Epithelial cell of esophagus (primary cell): Measurements from ENCODE around the gene SRGAP2B.
"Not testable (repeated sequence)": the region's sequence is repeated elsewhere in the genome, so short reads cannot be mapped to it uniquely, and the experiment has no call there.

Experiments used
- DNase-seq: peaks from one replicate; pipeline ENCODE4 v3.0.0; 2010; ENCODE audit warnings: low read depth
- H3K4me3 ChIP-seq: 2 replicates; pipeline ENCODE4 v1.5.1; 2011; ENCODE audit warnings: mild to moderate bottlenecking, low read length, control low read depth

SRGAP2B gene

DNA sequence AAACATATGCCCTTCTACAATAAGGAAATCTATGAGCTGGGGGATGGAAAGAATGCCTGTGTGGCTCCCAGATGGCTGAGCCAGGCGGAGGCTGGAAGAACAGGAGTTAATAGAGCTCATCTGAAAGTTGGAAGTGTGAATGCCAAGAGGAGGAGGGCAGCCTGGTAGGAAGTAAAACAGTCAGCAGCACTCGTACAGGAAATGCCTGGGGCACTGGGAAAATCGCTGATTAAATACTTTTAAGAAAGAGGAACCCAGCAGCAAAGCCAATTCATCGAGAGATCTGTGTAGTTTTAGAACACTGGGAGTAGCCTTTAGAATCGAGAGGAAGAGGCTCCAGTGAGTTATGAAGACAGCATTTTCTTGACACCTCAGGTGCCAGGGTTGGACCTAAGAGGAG, 171.5 kb downstream of the SRGAP2B start:
- not testable (repeated sequence) for DNase-seq

GRCh38 chr1:144922785-144923184, 172.3 kb downstream of the SRGAP2B start:
- not testable (repeated sequence) for H3K4me3 ChIP-seq, DNase-seq

More for the DNA sequence above, 171.5 kb downstream of the SRGAP2B start:
- not testable (repeated sequence) for H3K4me3 ChIP-seq

- not testable (repeated sequence) for H3K4me3 ChIP-seq, DNase-seq
Measured at GRCh38 chr1:144919106-144919505, 176.0 kb downstream of the SRGAP2B start.

GRCh38 chr1:144918027-144918603, 177.0 kb downstream of the SRGAP2B start:
- DNase-seq, H3K4me3 ChIP-seq: not testable (repeated sequence)

GRCh38 chr1:144917154-144918026, 177.7 kb downstream of the SRGAP2B start:
- not testable (repeated sequence) for DNase-seq, H3K4me3 ChIP-seq

- not testable (repeated sequence) for H3K4me3 ChIP-seq, DNase-seq
Measured at GRCh38 chr1:144913977-144914734, 181.0 kb downstream of the SRGAP2B start.

DNA sequence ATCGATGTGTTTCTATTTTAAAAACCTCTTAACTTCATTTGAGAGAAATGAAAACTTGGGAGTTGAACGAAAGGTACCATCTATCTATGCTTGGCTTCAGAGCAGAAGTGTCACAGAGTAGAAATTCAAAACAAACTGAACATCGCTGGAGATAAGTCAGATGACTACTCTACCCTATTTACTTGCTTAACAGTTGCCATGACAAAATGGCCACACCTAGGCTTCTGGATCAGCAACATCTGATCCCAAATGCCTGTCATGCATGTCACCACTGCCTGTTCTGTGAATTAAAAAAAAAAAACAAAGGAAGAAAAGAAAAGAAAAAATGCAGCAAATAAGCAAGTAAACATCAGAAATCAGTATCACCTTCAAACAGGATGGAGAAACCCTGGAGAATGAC, 181.7 kb downstream of the SRGAP2B start:
- not testable (repeated sequence) for DNase-seq, H3K4me3 ChIP-seq

DNA sequence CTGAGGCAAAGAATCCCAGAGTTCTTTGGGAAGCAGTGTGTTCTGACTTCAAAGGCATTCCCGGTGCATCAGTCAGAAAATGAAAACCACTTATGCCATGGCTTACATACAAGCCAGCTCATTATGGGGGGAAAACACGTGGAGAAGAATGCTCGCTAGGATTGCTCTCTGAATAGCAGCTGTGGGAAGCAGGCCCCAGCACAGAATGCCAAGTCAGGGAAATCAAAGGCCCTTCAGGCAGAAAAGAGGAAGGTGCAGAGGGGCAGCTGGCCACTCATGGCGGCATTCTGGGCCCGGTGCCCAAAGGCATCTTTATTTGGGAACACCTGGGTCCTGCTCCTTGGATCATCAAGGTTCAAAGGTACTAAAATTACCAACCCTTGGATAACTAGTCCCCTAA, 184.4 kb downstream of the SRGAP2B start:
- not testable (repeated sequence) for DNase-seq, H3K4me3 ChIP-seq

DNA sequence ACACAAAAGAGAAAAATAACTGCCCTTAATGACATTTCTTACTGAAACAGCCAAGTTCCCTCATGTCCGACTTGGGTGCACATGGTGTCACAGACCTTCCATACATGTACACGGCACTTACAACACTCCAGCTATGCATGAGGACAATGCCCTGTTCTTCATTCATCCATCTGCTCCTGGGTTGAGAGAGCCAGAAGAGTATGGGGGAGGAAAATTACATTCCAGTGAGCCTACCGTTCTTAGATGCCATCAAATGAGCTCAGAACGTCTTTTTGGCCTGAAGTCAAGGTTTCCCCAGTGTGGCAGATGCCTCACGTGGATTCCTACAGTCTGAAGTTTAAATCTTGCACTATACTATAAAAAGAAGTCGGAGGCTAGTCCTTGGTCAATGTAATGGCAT, 194.3 kb downstream of the SRGAP2B start:
- DNase-seq, H3K4me3 ChIP-seq: not testable (repeated sequence)

GRCh38 chr1:144894454-144895201, 200.5 kb downstream of the SRGAP2B start:
- DNase-seq, H3K4me3 ChIP-seq: not testable (repeated sequence)

DNA sequence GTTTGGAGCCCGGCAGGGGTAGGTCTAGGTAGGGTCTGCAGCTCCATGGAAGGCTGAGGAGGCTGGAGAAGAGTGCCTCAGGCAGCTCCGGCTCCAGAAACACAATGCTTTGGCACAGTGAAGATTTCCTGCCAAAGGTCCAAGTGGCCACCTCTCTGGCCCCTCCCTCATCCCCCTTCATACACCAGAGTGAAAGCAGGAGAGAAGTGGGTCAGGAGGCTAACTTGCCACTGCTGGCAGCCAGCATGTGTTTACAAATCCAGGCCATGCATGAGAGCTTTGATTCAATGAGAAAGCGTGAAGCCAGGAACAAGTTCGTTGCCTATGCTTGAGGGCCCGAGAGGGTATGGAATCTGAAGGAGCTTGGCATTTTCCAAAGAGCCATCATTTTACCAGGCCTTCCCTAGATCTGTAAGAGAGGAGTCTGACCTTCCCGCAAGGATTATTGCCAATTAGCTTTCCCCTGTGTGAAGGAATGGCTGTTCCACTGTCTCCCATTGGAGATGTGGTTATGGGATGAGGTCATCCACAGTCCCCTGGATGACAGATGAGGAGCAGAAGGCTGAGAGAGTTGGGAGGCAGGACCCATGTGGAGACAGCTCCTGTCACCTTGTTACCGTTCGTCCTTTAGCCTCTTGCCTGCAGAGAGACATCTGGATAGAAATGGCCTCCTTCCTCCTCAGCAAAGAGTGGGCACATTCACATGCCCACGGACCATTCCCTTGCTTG, 201.3 kb downstream of the SRGAP2B start:
- not testable (repeated sequence) for DNase-seq, H3K4me3 ChIP-seq

GRCh38 chr1:144893062-144893461, 202.1 kb downstream of the SRGAP2B start:
- DNase-seq, H3K4me3 ChIP-seq: not testable (repeated sequence)

GRCh38 chr1:144889450-144890115, 205.5 kb downstream of the SRGAP2B start:
- not testable (repeated sequence) for H3K4me3 ChIP-seq, DNase-seq

DNA sequence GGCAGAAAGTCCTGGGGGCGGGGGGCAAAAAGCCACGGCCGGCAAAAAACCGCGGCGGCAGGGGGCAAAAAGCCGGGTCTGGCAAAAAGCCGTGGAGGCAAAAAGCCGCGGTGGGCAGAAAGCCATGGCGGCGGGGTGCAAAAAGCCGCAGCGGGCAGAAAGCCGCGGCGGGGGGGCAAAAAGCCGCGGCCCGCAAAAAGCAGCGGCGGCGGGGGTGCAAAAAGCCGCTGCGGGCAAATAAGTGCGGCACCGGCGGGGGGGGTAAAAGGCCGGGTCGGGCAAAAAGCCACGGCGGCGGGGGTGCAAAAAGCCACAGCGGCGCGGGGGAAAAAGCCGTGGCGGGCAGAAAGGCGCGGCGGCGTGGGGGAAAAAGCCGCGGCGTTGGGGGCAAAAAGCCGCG, 212.1 kb downstream of the SRGAP2B start:
- H3K4me3 ChIP-seq, result peak overlapping the region; percentile 31
- peak; percentile 0 for DNase-seq

DNA sequence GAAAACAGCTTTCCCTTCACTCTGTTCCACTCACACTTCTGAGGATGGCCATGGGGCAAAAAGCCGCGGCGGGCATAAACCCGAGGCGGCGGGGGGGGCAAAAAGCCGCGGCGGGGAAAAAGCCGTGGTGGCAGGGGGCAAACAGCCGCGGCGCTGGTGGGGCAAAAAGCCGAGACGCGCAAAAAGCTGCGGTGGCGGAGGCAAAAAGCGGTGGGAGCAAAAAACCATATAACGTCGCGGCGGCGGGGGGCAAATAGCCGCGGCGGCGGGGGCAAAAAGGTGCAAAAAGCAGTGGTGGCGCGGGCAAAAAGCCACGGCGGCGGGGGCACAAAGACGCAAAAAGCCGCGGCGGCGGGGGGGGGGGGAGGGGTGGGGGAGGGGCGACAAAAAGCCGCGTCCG, 212.8 kb downstream of the SRGAP2B start:
- not testable (repeated sequence) for H3K4me3 ChIP-seq, DNase-seq

GRCh38 chr1:144858607-144859006, 236.5 kb downstream of the SRGAP2B start:
- H3K4me3 ChIP-seq, DNase-seq: not testable (repeated sequence)
